Prostate gland (tissue), 2 donors: Measurements from ENCODE around the gene TMEM143.

Experiments
- POLR2A ChIP-seq: fragments of 450-650 bp; IDR thresholded peaks from one replicate; pipeline ENCODE4 v1.6.1; 2016; ENCODE audit warnings: antibody characterized with exemption, mild to moderate bottlenecking
- POLR2AphosphoS5 ChIP-seq: sonication (generic); formaldehyde crosslinking; IDR thresholded peaks from one replicate; pipeline ENCODE4 v1.6.1; 2017; ENCODE audit warnings: antibody characterized with exemption
- TF ChIP-seq, protein P1 (sequence below), 4 experiments: fragments of 200-600 bp in 2 of 4; fragments of 450-650 bp in 2 of 4; sonication (generic) in 2 of 4; IDR thresholded peaks; 1 replicate in 3 of 4; 2 replicates in 1 of 4; pipeline ENCODE4 v1.5.1; 2016 to 2019; ENCODE audit warnings: antibody characterized with exemption in 4 of 4, mild to moderate bottlenecking in 2 of 4, moderate library complexity in 2 of 4

DNA sequence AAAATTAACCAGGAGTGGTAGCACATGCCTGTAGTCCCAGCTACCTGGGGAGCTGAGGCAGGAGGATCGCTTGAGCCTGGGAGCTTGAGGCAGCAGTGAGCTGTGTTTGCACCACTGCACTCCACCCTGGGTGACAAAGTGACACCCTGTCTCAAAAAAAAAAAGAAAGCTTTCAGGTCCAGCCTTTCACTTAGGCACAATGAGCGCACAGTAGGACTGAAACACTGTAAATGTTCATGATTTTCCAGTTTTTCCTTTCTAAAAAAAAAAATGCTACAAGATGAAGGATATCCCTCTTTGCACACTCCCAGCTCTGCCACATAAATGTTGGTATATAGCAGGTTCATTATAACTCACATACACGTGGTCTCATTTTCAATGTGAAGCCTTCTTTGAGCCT lies 76.0 kb downstream of the TMEM143 start:
- TF ChIP-seq, protein P1, sequence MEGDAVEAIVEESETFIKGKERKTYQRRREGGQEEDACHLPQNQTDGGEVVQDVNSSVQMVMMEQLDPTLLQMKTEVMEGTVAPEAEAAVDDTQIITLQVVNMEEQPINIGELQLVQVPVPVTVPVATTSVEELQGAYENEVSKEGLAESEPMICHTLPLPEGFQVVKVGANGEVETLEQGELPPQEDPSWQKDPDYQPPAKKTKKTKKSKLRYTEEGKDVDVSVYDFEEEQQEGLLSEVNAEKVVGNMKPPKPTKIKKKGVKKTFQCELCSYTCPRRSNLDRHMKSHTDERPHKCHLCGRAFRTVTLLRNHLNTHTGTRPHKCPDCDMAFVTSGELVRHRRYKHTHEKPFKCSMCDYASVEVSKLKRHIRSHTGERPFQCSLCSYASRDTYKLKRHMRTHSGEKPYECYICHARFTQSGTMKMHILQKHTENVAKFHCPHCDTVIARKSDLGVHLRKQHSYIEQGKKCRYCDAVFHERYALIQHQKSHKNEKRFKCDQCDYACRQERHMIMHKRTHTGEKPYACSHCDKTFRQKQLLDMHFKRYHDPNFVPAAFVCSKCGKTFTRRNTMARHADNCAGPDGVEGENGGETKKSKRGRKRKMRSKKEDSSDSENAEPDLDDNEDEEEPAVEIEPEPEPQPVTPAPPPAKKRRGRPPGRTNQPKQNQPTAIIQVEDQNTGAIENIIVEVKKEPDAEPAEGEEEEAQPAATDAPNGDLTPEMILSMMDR (IDR thresholded peaks at IDR 0.05), result no peak
- TF ChIP-seq POLR2A (no peak), POLR2AphosphoS5 (no peak)
